ENCODE results near the gene TMEM141. TPM values are rescaled to one million over a fixed set of nuclear protein-coding genes. Genes with fewer than 3 reads are reported as not detected.
A peak's percentile ranks its signal among the peaks of the same experiment; 100 is the strongest.

The TMEM141 gene
- 79.9 TPM for polyA plus RNA-seq (2012; ENCODE audit: insufficient read length, low read depth)

DNA sequence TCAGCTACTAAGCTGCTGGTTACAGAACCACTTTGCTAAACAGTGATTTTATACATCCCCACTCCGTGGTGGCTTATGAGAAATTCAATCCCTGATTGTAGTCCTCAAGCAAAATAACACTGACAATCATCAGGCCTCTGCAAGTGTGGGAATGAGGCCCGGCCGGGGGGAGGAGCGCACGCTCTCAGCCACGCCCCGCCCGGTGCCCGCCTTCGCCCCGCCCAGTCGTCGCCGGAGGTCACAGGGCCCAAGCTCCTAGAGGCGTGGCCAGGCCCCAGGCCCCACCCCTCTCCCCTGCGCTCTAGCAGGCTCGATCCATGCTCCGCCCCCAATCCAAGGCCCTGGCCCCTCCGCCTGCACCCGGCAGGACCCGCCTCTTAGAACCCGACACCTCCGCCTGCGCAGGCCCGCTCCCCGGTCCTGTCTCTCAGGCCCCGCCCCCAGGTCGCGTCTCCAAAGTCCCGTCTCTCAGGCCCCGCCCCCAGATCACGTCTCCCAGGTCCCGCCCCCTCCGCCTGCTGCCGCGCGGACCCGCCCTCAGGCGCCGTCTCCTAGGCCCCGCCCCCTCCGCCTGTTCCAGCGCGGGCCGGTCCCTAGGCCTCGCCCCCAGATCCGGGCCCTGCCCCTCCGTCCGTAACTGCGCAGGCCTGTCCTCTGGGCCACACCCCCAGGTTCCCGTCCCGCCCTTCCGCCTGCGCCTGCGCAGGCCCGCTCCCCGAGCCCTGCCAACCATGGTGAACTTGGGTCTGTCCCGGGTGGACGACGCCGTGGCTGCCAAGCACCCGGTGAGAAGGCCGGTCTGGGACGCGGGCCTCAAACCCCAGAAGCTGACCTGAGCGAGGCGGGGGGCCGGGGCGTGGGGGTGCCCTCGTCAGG, at the start of gene TMEM141:
TSS of gene TMEM141 (plus strand) at position 705 of the 876 bp plus-strand sequence. CDS start at position 732, 27 bp downstream.
- TF ChIP-seq FOXP2 (optimal IDR thresholded peaks at IDR 0.05; ENCODE audit: borderline replicate concordance, extremely low read depth, extremely low read length, insufficient read depth) (no peak), POLR2AphosphoS5 (IDR thresholded peaks at IDR 0.05; ENCODE audit: low read depth, low read length) (peak; percentile 94), TAF1 (IDR thresholded peaks at IDR 0.05; ENCODE audit: borderline replicate concordance, insufficient read depth, low read length) (peak; percentile 79), SIN3A (IDR thresholded peaks at IDR 0.05; ENCODE audit: borderline replicate concordance, insufficient read depth, low read length) (no peak)
- TF ChIP-seq, protein P1, sequence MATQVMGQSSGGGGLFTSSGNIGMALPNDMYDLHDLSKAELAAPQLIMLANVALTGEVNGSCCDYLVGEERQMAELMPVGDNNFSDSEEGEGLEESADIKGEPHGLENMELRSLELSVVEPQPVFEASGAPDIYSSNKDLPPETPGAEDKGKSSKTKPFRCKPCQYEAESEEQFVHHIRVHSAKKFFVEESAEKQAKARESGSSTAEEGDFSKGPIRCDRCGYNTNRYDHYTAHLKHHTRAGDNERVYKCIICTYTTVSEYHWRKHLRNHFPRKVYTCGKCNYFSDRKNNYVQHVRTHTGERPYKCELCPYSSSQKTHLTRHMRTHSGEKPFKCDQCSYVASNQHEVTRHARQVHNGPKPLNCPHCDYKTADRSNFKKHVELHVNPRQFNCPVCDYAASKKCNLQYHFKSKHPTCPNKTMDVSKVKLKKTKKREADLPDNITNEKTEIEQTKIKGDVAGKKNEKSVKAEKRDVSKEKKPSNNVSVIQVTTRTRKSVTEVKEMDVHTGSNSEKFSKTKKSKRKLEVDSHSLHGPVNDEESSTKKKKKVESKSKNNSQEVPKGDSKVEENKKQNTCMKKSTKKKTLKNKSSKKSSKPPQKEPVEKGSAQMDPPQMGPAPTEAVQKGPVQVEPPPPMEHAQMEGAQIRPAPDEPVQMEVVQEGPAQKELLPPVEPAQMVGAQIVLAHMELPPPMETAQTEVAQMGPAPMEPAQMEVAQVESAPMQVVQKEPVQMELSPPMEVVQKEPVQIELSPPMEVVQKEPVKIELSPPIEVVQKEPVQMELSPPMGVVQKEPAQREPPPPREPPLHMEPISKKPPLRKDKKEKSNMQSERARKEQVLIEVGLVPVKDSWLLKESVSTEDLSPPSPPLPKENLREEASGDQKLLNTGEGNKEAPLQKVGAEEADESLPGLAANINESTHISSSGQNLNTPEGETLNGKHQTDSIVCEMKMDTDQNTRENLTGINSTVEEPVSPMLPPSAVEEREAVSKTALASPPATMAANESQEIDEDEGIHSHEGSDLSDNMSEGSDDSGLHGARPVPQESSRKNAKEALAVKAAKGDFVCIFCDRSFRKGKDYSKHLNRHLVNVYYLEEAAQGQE (IDR thresholded peaks at IDR 0.05; ENCODE audit: insufficient read depth in 1 of 2, low read depth in 2 of 2, low read length in 2 of 2): 0 out of 4 replicates have a peak, but pooled peaks have one; percentile 4 to 34

DNA sequence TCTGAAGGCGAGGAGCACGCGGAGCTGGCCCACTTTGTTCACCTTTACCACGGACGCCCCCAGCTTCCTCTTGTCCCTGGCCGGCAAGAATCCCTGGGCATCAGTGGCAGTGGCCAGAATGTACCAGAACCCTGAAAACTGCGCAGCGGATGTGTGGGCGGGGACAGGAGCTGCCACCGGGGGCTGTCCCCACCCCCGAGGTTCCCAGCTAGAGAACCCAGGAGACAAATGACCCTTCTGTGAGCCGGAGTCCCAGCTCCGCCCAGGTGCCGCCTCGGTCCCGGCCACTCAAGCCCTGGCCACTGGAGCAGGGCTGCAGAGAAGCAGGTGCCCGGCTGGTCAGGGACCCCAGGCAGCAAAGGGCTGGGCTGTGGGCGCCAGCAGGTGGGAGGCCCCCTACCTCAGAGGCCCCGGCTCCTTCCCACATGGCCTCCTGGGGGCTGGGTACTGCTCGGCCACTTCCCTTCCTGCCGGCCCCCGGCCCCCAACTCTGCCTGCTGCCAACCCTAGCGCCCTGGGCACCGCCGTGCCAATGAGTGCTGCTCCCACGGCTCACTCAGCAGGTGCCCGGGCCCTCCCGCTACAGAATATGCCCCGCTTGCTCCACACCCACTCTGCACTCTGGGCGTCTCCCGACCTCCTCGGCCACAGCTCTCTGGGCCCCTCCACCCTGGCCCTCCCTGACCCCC, 49.1 kb upstream of the TMEM141 start:
- TF ChIP-seq POLR2AphosphoS5 (IDR thresholded peaks at IDR 0.05; ENCODE audit: low read depth, low read length) (no peak), TAF1 (IDR thresholded peaks at IDR 0.05; ENCODE audit: borderline replicate concordance, insufficient read depth, low read length) (no peak), SIN3A (IDR thresholded peaks at IDR 0.05; ENCODE audit: borderline replicate concordance, insufficient read depth, low read length) (no peak), FOXP2 (optimal IDR thresholded peaks at IDR 0.05; ENCODE audit: borderline replicate concordance, extremely low read depth, extremely low read length, insufficient read depth) (no peak)
- TF ChIP-seq, protein P1 (IDR thresholded peaks at IDR 0.05; ENCODE audit: insufficient read depth in 1 of 2, low read depth in 2 of 2, low read length in 2 of 2): no peak

DNA sequence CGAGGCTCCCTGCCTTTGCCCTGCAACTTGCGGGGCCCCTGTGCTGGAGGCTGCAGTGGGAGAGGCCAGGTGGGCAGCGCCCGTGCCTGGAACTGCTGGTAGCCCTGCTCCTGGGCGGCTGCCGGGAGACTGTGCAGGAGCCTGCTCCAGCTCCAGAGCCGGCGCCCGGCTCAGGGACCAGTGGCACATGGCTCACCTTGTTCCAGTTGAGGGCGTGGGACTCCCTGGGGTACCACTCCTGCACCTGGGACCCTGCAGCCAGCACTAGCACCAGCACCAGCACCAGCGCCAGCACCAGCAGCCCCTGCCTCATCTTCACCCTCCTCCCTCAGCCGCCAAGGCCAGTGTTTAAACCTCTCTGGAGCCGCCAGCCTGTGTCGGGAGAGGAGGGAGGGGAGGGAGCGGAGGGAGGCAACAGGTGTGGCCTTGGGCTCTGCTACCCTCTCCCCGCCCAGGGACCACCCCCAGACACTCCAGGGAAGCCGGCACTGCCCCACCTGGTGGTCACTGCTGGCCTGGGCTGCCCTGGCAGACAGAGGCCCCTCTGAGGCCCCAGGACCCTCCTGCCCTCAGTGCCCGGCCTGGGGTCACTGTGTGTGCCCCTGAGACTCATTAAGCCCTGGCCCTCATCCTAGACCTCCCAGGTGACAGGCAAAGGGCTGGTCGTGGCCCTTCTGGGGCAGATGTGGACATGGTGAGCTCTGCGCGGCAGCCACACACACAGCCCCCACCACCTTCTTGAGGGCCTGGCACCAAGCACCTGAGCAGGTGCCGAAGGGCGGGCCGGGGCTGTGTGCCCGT, 48.4 kb upstream of the TMEM141 start, which contains the start of gene LCN10:
TSS of gene LCN10 (minus strand) at position 350 of the 801 bp plus-strand sequence. CDS start at position 313, 37 bp downstream.
- no peak for TF ChIP-seq TAF1 (IDR thresholded peaks at IDR 0.05; ENCODE audit: borderline replicate concordance, insufficient read depth, low read length)

DNA sequence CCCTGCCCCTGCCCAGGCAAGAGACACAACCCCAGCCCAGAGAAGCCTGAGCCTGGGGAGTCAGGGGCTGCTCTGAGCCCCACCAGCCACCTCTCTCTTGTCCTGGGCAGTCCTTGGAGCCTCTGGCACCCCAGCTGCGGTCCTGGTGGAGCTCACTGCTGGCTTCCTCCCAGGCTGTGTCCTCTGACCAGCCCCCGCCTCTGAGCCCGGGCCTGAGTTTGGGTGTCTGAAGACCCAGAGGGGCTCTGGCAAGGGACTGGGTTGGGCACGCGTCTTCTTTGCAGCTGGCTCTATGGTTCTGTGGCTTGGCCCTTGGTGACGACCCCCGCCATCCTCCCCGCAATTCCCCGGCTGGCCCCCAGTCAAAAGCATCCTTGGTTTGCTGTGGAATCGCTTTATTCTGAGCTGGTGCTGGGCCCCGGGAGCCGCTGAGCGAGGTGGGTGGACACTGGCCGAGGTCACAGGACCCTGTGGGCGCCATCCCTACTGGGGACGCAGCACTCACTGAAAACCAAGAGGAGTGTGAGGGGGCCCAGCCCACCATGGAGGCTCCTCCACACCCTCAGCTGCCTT, 47.4 kb upstream of the TMEM141 start:
- TF ChIP-seq, protein P1 (IDR thresholded peaks at IDR 0.05; ENCODE audit: insufficient read depth in 1 of 2, low read depth in 2 of 2, low read length in 2 of 2): no peak
- TF ChIP-seq TAF1 (IDR thresholded peaks at IDR 0.05; ENCODE audit: borderline replicate concordance, insufficient read depth, low read length): no peak
- no peak for TF ChIP-seq FOXP2 (optimal IDR thresholded peaks at IDR 0.05; ENCODE audit: borderline replicate concordance, extremely low read depth, extremely low read length, insufficient read depth)
- no peak for TF ChIP-seq POLR2AphosphoS5 (IDR thresholded peaks at IDR 0.05; ENCODE audit: low read depth, low read length)
- TF ChIP-seq SIN3A (IDR thresholded peaks at IDR 0.05; ENCODE audit: borderline replicate concordance, insufficient read depth, low read length): no peak

DNA sequence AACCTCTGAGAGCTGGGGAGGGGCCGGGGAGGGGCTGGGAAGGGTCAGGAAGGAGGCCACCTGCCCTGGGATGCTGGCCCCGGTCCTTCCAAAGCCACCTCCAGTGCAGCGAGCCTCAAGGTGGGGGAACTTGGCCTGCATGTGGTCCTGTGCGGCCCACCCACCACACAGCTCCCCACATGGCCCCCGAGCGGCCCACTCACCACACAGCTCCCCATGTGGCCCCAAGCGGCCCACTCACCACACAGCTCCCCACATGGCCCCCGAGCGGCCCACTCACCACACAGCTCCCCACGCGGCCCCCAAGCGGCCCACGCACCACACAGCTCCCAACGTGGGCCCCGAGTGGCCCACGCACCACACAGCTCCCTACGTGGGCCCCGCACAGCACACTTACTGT, 46.4 kb upstream of the TMEM141 start:
- TF ChIP-seq, protein P1 (IDR thresholded peaks at IDR 0.05; ENCODE audit: insufficient read depth in 1 of 2, low read depth in 2 of 2, low read length in 2 of 2): no peak
- TF ChIP-seq TAF1 (IDR thresholded peaks at IDR 0.05; ENCODE audit: borderline replicate concordance, insufficient read depth, low read length) (no peak), SIN3A (IDR thresholded peaks at IDR 0.05; ENCODE audit: borderline replicate concordance, insufficient read depth, low read length) (no peak), FOXP2 (optimal IDR thresholded peaks at IDR 0.05; ENCODE audit: borderline replicate concordance, extremely low read depth, extremely low read length, insufficient read depth) (no peak), POLR2AphosphoS5 (IDR thresholded peaks at IDR 0.05; ENCODE audit: low read depth, low read length) (no peak)

Data from PFSK-1 (cell line).